GM06990 (cell line): ENCODE measurements around the gene DOCK1.

ENCODE experiments used
- DNase-seq: peaks from one replicate; pipeline ENCODE4 v3.0.0-alpha.2; 2011; ENCODE audit not compliant: insufficient read length; ENCODE audit errors: extremely low read depth
- H3K27me3 ChIP-seq: replicated peaks from 2 replicates; pipeline ENCODE4 v1.6.0; 2011; ENCODE audit warnings: low read length; ENCODE audit not compliant: control insufficient read depth, insufficient read depth
- H3K36me3 ChIP-seq: 2 replicates; pipeline ENCODE4 v1.5.1; 2011; ENCODE audit warnings: low read length; ENCODE audit not compliant: control insufficient read depth, insufficient read depth
- H3K4me3 ChIP-seq: replicated peaks from 2 replicates; pipeline ENCODE4 v1.5.1; 2011; ENCODE audit warnings: low read depth, mild to moderate bottlenecking, control low read depth, low read length
- TF ChIP-seq, protein P1 (sequence below): IDR thresholded peaks from 2 replicates; pipeline ENCODE4 v1.5.1; 2011; ENCODE audit warnings: low read length, control low read depth, mild to moderate bottlenecking, inconsistent platforms; ENCODE audit not compliant: insufficient read depth, poor library complexity, severe bottlenecking

The DOCK1 gene

DNA sequence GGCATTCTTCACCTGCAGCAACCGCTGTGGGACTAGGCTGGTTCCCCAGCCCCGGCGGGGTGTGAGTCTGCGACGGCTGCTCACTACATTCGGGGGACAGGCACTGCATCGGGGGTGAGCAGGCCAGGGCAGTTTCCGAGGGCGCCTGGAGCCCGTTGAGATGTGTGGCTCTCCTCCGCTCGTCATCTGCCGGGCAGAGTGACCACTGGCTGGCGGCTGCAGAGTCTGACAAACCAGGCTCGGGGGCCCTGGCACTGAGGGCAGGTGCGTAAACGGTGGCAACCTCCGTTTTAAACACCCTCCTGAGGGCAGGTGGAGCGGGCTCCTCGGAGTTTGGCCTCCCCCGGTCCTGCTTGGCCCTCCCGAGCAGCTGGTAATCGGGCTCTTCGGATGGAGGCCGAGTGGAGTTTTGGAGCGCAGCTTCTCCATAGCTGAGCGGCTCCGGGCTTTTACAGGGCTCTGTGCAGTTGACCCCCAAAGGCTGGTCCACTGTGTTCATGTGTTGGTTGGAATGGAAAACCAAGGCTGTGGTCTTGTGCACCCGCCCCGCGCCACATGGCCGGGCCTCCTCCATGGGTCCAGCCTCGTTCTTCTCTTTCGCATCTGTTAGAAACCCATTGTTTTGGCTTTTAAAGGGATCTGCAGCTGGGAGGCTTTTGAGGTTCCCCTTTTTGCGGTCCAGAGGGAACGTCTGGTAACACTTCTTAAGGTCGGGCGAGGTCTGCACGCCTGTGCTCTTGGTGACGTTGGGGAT lies 270.3 kb downstream of the DOCK1 start:
- no peaks in the 10 kb centered on the region for H3K27me3 ChIP-seq
- TF ChIP-seq, protein P1, sequence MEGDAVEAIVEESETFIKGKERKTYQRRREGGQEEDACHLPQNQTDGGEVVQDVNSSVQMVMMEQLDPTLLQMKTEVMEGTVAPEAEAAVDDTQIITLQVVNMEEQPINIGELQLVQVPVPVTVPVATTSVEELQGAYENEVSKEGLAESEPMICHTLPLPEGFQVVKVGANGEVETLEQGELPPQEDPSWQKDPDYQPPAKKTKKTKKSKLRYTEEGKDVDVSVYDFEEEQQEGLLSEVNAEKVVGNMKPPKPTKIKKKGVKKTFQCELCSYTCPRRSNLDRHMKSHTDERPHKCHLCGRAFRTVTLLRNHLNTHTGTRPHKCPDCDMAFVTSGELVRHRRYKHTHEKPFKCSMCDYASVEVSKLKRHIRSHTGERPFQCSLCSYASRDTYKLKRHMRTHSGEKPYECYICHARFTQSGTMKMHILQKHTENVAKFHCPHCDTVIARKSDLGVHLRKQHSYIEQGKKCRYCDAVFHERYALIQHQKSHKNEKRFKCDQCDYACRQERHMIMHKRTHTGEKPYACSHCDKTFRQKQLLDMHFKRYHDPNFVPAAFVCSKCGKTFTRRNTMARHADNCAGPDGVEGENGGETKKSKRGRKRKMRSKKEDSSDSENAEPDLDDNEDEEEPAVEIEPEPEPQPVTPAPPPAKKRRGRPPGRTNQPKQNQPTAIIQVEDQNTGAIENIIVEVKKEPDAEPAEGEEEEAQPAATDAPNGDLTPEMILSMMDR, result no peak
- DNase-seq, result no peak
- H3K36me3 ChIP-seq, result no peaks in the 10 kb centered on the region
- no peak overlapping the region for H3K4me3 ChIP-seq

DNA sequence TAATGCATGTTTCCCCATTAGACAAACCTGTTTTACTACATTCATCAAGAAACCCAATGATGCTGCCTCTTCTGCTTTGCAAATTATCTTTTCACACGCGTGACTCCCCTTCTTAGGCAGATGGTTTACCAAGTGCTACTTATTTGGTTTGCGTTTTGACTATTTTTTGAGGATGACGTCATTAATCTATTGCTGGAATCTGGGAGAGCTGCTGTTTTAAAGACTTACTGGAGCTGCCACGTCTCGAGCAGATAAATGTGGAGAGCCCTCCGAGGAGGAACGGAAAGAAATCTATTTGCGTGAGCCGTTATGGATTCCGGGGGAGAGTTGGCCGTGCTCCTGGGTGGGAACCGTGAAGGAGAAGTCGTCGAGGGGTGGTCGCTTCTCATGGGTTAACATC lies 271.4 kb downstream of the DOCK1 start:
- no peak for DNase-seq
- no peak overlapping the region for H3K4me3 ChIP-seq
- no peaks in the 10 kb centered on the region for H3K36me3 ChIP-seq
- no peaks in the 10 kb centered on the region for H3K27me3 ChIP-seq
- TF ChIP-seq, protein P1, result no peak

DNA sequence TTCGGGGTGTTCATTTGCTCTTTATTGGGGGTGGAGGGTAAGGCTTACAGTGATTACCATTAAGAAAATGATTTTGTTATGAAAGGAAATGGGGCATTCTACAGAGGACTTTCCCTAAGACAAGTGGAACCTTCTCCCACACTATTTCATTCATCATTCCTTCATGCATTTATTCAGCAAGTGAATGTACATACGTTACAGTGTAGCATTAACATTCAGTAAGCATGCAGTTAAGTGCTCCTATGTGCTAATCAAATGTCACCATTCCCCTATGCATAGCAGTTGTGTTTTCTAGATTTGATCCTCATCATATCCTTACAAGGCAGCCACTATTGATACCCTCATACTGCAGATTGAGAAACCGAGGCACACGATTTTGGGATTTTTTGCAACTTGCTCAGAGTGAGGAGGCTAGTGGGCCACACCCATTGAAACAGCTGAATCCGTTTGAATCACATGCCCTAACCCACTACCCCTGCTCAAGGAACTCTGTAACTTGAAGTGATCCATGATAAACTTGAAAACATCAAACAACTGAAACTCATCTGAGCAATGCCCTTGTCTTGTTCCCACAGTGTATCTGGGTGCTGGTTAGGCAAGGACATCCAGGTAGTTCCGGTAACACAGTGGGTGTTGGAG lies 274.5 kb downstream of the DOCK1 start:
- TF ChIP-seq, protein P1, result no peak
- Histone ChIP-seq H3K4me3 (no peak overlapping the region), H3K27me3 (no peaks in the 10 kb centered on the region), H3K36me3 (no peaks in the 10 kb centered on the region)
- DNase-seq, result no peak

DNA sequence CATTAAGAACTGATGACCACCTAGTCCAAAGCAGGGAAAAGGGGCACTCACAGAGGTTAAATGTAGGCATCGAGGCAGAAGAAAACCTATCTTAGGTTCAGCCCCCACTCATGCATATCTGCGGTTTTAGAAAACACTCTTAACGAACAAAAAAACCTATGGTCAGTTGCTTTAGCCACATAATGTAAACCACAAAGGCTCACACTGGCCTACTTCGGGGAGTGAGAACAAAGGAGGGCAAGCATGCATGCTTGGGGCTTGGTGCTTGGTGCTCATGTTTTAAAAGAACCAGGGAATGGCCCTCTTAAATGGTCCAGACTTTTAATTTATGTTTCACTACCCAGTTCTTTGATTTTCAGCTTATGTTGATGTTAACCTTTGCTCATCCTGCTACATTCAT lies 276.9 kb downstream of the DOCK1 start:
- Histone ChIP-seq H3K4me3 (no peak overlapping the region), H3K27me3 (no peaks in the 10 kb centered on the region), H3K36me3 (no peaks in the 10 kb centered on the region)
- DNase-seq, result no peak
- TF ChIP-seq, protein P1, result no peak

DNA sequence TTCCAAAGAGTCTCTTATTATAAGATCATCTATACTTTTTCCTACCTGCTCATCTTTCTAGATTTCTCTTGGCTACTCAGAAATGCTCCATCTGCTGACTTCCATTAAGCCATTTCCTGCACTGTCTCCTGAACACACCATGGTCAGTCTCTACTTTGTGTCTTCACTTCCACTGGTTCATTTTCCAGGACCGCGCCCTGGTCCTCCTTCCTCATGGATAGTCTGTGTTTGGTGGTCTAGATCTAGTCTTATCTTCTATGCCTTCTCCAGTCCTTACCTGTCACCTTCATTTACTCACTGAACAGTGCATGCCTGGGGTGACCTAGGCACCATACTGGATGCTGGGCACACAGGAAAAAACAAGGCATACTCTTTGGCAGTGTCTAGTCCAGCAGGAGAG lies 279.4 kb downstream of the DOCK1 start:
- TF ChIP-seq, protein P1, result no peak
- H3K4me3 ChIP-seq, result no peak overlapping the region
- no peaks in the 10 kb centered on the region for H3K36me3 ChIP-seq
- no peak for DNase-seq
- H3K27me3 ChIP-seq, result no peaks in the 10 kb centered on the region
